IMR-90 (cell line): ENCODE results near the gene USP32. TPM values are rescaled to one million over a fixed set of nuclear protein-coding genes. Genes with fewer than 3 reads are reported as not detected.
"Not testable (repeated sequence)": the region's sequence is repeated elsewhere in the genome, so short reads cannot be mapped to it uniquely, and the experiment has no call there.

ENCODE experiments used
- ATAC-seq: fragments of 200-7000 bp; cut with Tn5 transposase; 2 replicates; pipeline ENCODE4 v1.9.1; 2020; ENCODE audit warnings: low read depth, mild to moderate bottlenecking, moderate library complexity
- BruUV-seq: library from RNA; stranded (reverse); fragments of 400-500 nt; replicated peaks from 2 replicates; lab custom pipeline; 2021; lab: Mats Ljungman, UMichigan
- CTCF ChIA-PET: fragments of 300-600 bp; formaldehyde crosslinking; extraction: SDS; loops from one replicate; lab custom pipeline; 2021; ENCODE audit warnings: antibody characterized with exemption; lab: Yijun Ruan, JAX
- POLR2A ChIA-PET: fragments of 300-600 bp; sonication (Branson Sonifier 250); formaldehyde crosslinking; loops from one replicate; lab custom pipeline; 2022; ENCODE audit warnings: antibody characterized with exemption; ENCODE audit not compliant: unreplicated experiment; lab: Charles Lee
- DNase-seq: peaks from one replicate; pipeline ENCODE4 v3.0.0; 2013
- H2AFZ ChIP-seq: replicated peaks from 2 replicates; pipeline ENCODE3; 2013; ENCODE audit warnings: low read length, mild to moderate bottlenecking; ENCODE audit not compliant: poor library complexity
- H2AK5ac ChIP-seq: 2 replicates; pipeline ENCODE4 v1.6.1; 2013; ENCODE audit warnings: low read depth, low read length, inconsistent platforms
- H2AK9ac ChIP-seq: replicated peaks from 2 replicates; pipeline ENCODE3; 2013; ENCODE audit warnings: mild to moderate bottlenecking, low read depth, low read length, moderate library complexity; ENCODE audit not compliant: poor library complexity
- H2BK120ac ChIP-seq: 2 replicates; pipeline ENCODE4 v1.6.1; 2013; ENCODE audit warnings: low read depth, low read length, inconsistent platforms
- H2BK15ac ChIP-seq: 3 replicates; pipeline ENCODE4 v1.6.1; 2013; ENCODE audit warnings: low read depth, low read length, inconsistent platforms
- H2BK20ac ChIP-seq: 2 replicates; pipeline ENCODE4 v1.6.1; 2013; ENCODE audit warnings: low read depth, mild to moderate bottlenecking, inconsistent platforms, low read length, moderate library complexity
- H2BK5ac ChIP-seq: 2 replicates; pipeline ENCODE4 v1.6.1; 2013; ENCODE audit warnings: mild to moderate bottlenecking, low read depth, low read length, inconsistent platforms; ENCODE audit not compliant: poor library complexity, severe bottlenecking
- H3K14ac ChIP-seq: replicated peaks from 2 replicates; pipeline ENCODE4 v1.6.1; 2013; ENCODE audit warnings: low read depth, low read length, inconsistent platforms
- H3K18ac ChIP-seq: 2 replicates; pipeline ENCODE4 v1.6.1; 2013; ENCODE audit warnings: low read depth, low read length, control low read depth
- H3K23ac ChIP-seq: 2 replicates; pipeline ENCODE4 v1.6.1; 2013; ENCODE audit warnings: low read depth, low read length, inconsistent platforms
- H3K27ac ChIP-seq: 2 replicates; pipeline ENCODE4 v1.5.1; 2013; ENCODE audit warnings: mild to moderate bottlenecking, control low read depth, low read length; ENCODE audit not compliant: insufficient read depth
- H3K27me3 ChIP-seq: 2 replicates; pipeline ENCODE4 v1.6.1; 2013; ENCODE audit warnings: low read length; ENCODE audit not compliant: control insufficient read depth, insufficient read depth
- H3K36me3 ChIP-seq: 2 replicates; pipeline ENCODE4 v1.6.1; 2013; ENCODE audit warnings: low read length, mixed read lengths; ENCODE audit not compliant: control insufficient read depth, insufficient read depth
- H3K4ac ChIP-seq: 2 replicates; pipeline ENCODE4 v1.6.1; 2013; ENCODE audit warnings: low read depth, low read length, inconsistent platforms
- H3K4me1 ChIP-seq: 2 replicates; pipeline ENCODE4 v1.6.1; 2013; ENCODE audit warnings: low read length, mixed read lengths; ENCODE audit not compliant: control insufficient read depth, insufficient read depth
- H3K4me2 ChIP-seq: 2 replicates; pipeline ENCODE4 v1.6.1; 2013; ENCODE audit warnings: low read depth, mild to moderate bottlenecking, control low read depth, low read length, moderate library complexity
- H3K4me3 ChIP-seq: 2 replicates; pipeline ENCODE4 v1.5.1; 2013; ENCODE audit warnings: low read depth, mild to moderate bottlenecking, control low read depth, low read length, moderate library complexity; ENCODE audit not compliant: insufficient read depth
- H3K56ac ChIP-seq: 2 replicates; pipeline ENCODE4 v1.6.1; 2013; ENCODE audit warnings: low read length, inconsistent platforms; ENCODE audit not compliant: insufficient read depth; ENCODE audit errors: extremely low read depth
- H3K79me1 ChIP-seq, 2 experiments: 2 replicates each; pipeline ENCODE4 v1.6.1; 2013; ENCODE audit warnings: low read length in 2 of 2, inconsistent platforms in 1 of 2, low read depth in 1 of 2
- H3K9ac ChIP-seq: 2 replicates; pipeline ENCODE4 v1.6.1; 2013; ENCODE audit warnings: low read depth, low read length, control low read depth
- H3K9me1 ChIP-seq: 2 replicates; pipeline ENCODE4 v1.6.1; 2013; ENCODE audit warnings: low read length, inconsistent platforms; ENCODE audit not compliant: insufficient read depth
- H3K9me3 ChIP-seq: 2 replicates; pipeline ENCODE4 v1.6.1; 2013; ENCODE audit warnings: low read length; ENCODE audit not compliant: control insufficient read depth, insufficient read depth
- H4K20me1 ChIP-seq: 2 replicates; pipeline ENCODE4 v1.6.1; 2013; ENCODE audit warnings: low read length, inconsistent platforms; ENCODE audit not compliant: insufficient read depth
- H4K5ac ChIP-seq: 2 replicates; pipeline ENCODE4 v1.6.1; 2013; ENCODE audit warnings: mild to moderate bottlenecking, low read depth, low read length, control low read depth
- H4K8ac ChIP-seq, 2 experiments: 2 replicates each; pipeline ENCODE4 v1.6.1; 2013; ENCODE audit warnings: low read depth in 2 of 2, low read length in 2 of 2, control low read depth in 1 of 2, inconsistent platforms in 1 of 2
- H4K91ac ChIP-seq: 2 replicates; pipeline ENCODE4 v1.6.1; 2013; ENCODE audit warnings: low read depth, low read length, inconsistent platforms; ENCODE audit not compliant: insufficient read depth
- WGBS, 2 experiments: methylation state at CpG; one replicate each; pipeline versions ENCODE4 v1.1.5 to v1.1.7; 2013; ENCODE audit warnings: missing lambda C conversion rate in 2 of 2; ENCODE audit not compliant: insufficient read length in 1 of 2; ENCODE audit errors: extremely low coverage in 2 of 2; 5-methylcytosine and 5-hydroxymethylcytosine counted together
- dilution Hi-C: fragments of 300-500 bp; cut with HindIII; formaldehyde crosslinking; loops from one replicate; pipeline ENCODE4 v1.14.3; 2018; ENCODE audit warnings: low sequenced_read_pairs; ENCODE audit not compliant: unreplicated experiment
- in situ Hi-C: fragments of 300-500 bp; cut with MboI; formaldehyde crosslinking; loops from 3 replicates; pipeline ENCODE4 v1.14.3; 2019; ENCODE audit warnings: low sequenced_read_pairs, inconsistent platforms, mixed read lengths
- intact Hi-C: fragments of 100-400 bp; cut with micrococcal nuclease; formaldehyde crosslinking; loops from 2 replicates; pipeline ENCODE4 v1.10.0; 2022
- polyA plus RNA-seq, 3 experiments: library from polyadenylated mRNA; depleted of rRNA; stranded (reverse); fragments of >200 nt; gene quantifications; 2 replicates each; pipeline ENCODE4 v1.2.3, GENCODE V29; 2012; ENCODE audit warnings: low replicate concordance in 1 of 3
- total RNA-seq: library from RNA; depleted of rRNA; stranded (reverse); fragments of >200 nt; gene quantifications from 2 replicates; pipeline ENCODE4 v1.2.3, GENCODE V29; 2012

Gene USP32
- total and polyA plus RNA-seq, 2 of the 4 experiments (the other 2 are of a cell fraction): 16.8 to 46.8 TPM

DNA sequence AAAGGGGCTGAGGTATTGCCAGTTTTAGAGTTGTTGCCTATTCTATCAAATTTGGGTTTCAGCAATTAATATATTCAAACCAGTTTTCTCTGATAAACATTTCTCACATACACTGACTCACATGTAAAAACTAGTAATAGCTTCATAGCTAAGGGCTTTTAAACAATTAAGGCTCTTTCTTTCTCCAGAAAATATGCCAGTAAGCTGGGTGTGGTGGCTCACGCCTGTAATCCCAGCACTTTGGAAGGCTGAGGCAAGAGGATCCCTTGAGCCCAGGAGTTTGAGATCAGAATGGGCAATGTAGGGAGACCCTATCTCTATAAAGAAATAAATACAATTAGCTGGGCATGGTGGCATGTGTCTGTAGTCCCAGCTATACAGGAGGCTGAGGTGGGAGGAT lies 193.3 kb downstream of the USP32 start:
- H3K56ac ChIP-seq, H2AK5ac ChIP-seq, H3K18ac ChIP-seq, H3K4me1 ChIP-seq, H2BK20ac ChIP-seq, H3K27ac ChIP-seq, H3K4me3 ChIP-seq, H2AK9ac ChIP-seq, H3K27me3 ChIP-seq, intact Hi-C loops, DNase-seq, H2AFZ ChIP-seq, H2BK15ac ChIP-seq, ATAC-seq, H3K9ac ChIP-seq, BruUV-seq, H3K23ac ChIP-seq, H4K8ac ChIP-seq, dilution Hi-C loops, H2BK120ac ChIP-seq, H3K9me1 ChIP-seq, H2BK5ac ChIP-seq, H3K79me1 ChIP-seq, H4K20me1 ChIP-seq, H3K4ac ChIP-seq, H4K91ac ChIP-seq, H3K4me2 ChIP-seq, H3K14ac ChIP-seq, H4K5ac ChIP-seq, H3K9me3 ChIP-seq: not testable (repeated sequence)
- H3K36me3 ChIP-seq: peaks cover 22% of the 10 kb centered on the region
- POLR2A ChIA-PET: interaction anchor here (0.7 kb wide), 1 partner anchor 824 kb away, joined by 4 read pairs; no protein-coding TSS in a partner anchor
- in situ Hi-C loops: loop anchor here (25.0 kb wide), 1 partner anchor 261 kb away; no protein-coding TSS in a partner anchor
- CTCF ChIA-PET: interaction anchor here (0.6 kb wide), 1 partner anchor 122 kb away, joined by 6 read pairs; no protein-coding TSS in a partner anchor
- no CpG with 5 or more reads among the region's 1 CpG for WGBS, 2 experiments

DNA sequence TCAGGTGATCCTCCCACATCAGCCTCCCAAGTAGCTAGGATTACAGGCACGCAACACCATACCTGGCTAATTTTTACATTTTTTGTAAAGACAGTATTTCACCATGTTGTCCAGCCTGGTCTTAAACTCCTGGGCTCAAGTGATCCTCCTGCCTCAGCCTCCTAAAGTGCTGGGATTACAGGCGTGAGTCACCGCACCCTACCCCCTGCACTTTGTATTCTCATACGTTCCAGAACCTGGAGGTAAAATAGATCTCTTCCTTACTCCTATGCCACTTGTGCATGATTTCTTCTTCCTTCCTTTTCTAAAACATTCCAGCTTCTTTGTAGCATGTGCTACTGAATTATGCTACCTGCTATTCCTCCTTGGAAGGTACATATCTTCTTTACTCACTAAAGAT lies 197.8 kb downstream of the USP32 start:
- in situ Hi-C loops: loop anchor here (25.0 kb wide), 1 partner anchor 257 kb away; no protein-coding TSS in a partner anchor
- H2AK9ac ChIP-seq, H3K14ac ChIP-seq, ATAC-seq, H3K4me2 ChIP-seq, H2BK15ac ChIP-seq, BruUV-seq, H4K8ac ChIP-seq, intact Hi-C loops, H3K4ac ChIP-seq, H2BK5ac ChIP-seq, dilution Hi-C loops, H3K9ac ChIP-seq, POLR2A ChIA-PET, DNase-seq, H3K79me1 ChIP-seq, H3K27ac ChIP-seq, H3K9me1 ChIP-seq, H2AFZ ChIP-seq, H3K56ac ChIP-seq, CTCF ChIA-PET, H4K20me1 ChIP-seq, H2BK120ac ChIP-seq, H4K5ac ChIP-seq, H3K27me3 ChIP-seq, H3K23ac ChIP-seq, H2BK20ac ChIP-seq, H3K4me1 ChIP-seq, H2AK5ac ChIP-seq, H3K18ac ChIP-seq, H4K91ac ChIP-seq, H3K4me3 ChIP-seq, H3K9me3 ChIP-seq: not testable (repeated sequence)
- H3K36me3 ChIP-seq: peaks cover 37% of the 10 kb centered on the region
- 100% methylated on average over 3 of the region's 4 CpGs; no CpG with 5 or more reads in 1 of the 2 experiments for WGBS, 2 experiments
